Measurements from ENCODE around the gene STPG1.
A peak's percentile ranks its signal among the peaks of the same experiment; 100 is the strongest.

Gene STPG1

GRCh38 chr1:24317081-24317480, 96.5 kb downstream of the STPG1 start:
- DNase-seq, result no peak

DNA sequence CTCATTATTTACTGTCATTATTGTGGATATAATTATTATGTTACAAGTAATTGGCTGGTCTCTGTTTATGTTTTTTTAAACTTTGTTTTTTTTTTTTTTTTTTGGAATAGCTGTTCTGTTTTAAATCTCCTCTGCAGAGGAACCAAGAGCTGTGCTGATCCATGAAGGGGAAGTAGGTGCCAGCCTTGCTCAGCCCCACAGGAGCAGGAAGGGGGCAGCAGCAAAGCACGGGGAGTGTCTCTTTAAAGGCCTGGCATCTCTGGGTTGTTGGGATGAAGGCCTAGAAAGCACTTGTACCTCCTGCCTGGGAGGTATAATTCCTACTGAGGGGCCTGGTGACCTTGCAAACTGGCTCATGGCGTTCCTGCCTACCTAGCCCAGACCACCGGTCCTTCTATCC, 96.9 kb downstream of the STPG1 start:
- DNase-seq, result peak; percentile 31

- no peak for DNase-seq
These were observed 98.2 kb downstream of the STPG1 start for GRCh38 chr1:24315391-24315790.

DNA sequence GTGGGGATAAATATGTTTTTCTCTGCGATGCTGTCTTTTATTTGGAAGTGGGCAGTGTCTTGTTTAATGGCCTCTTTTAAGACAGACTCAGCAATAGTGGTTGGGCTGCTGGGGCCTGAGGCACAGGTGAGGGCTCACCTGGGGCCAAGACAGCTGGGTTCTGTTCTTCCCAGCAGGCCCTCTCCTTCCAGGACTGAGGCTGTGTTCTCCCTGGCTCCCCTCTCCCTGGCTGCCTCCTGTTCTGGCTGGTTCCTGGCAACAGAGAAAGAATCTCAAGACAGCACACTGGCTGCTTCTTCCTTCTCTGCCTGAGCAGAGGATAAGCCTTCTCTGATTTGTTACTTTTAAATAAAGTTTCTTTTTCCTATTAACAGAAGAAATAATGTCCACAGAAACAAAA, 101.8 kb downstream of the STPG1 start:
- DNase-seq, result no peak

GRCh38 chr1:24311234-24311633, 102.3 kb downstream of the STPG1 start:
- DNase-seq, result no peak

DNA sequence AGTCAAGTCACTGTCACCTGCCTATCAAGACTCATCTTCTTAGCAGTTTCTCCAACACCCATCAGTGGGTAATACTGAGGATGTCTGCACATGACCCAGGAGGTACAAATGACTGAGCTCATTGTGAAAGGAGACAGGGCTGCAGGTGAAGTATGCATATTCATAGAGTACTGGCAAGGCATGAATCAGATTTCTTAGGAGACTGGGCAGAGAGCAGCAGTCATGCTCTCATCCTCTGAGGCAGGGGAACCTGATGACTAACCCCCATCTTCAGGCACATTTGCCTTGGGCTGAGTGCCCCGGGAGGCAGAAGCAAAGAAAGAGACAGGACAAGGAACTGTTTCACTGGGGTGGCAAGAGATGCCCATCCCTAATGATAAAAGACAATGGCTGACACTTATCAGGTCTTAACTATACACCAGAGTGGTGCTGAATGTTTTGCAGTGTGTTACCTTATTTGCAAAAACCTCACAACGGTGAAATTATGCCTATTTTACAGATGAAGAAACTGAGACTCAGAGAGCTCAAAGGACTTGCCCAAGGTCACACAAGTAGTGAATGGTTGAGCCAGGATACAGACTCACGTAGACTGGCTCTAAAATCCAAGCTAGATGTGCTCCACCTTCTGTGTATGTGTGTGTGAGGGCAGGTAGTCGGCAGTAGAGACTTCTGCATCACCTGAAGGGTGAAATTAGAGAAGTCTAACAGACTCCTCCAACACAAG, 103.7 kb downstream of the STPG1 start:
- DNase-seq, result no peak

GRCh38 chr1:24308365-24309015, 105.1 kb downstream of the STPG1 start:
- DNase-seq, result no peak
